Hematopoietic multipotent progenitor cell (in vitro differentiated cells): ENCODE data around the gene C7orf57. TPM values are rescaled to one million over a fixed set of nuclear protein-coding genes. Genes with fewer than 3 reads are reported as not detected.
"Not testable (repeated sequence)": the region's sequence is repeated elsewhere in the genome, so short reads cannot be mapped to it uniquely, and the experiment has no call there.

ENCODE experiments used
- DNase-seq, 3 donors: peaks; one replicate each; pipeline ENCODE4 v3.0.0-alpha.2; 2011 to 2015; ENCODE audit warnings: low read depth in 2 of 3, low spot score in 2 of 3
- total RNA-seq: library from RNA; depleted of rRNA; stranded (reverse); fragments of >200 nt; gene quantifications from one replicate; pipeline ENCODE4 v1.2.3, GENCODE V29; 2012

The C7orf57 gene
- 0.27 TPM for total RNA-seq

DNA sequence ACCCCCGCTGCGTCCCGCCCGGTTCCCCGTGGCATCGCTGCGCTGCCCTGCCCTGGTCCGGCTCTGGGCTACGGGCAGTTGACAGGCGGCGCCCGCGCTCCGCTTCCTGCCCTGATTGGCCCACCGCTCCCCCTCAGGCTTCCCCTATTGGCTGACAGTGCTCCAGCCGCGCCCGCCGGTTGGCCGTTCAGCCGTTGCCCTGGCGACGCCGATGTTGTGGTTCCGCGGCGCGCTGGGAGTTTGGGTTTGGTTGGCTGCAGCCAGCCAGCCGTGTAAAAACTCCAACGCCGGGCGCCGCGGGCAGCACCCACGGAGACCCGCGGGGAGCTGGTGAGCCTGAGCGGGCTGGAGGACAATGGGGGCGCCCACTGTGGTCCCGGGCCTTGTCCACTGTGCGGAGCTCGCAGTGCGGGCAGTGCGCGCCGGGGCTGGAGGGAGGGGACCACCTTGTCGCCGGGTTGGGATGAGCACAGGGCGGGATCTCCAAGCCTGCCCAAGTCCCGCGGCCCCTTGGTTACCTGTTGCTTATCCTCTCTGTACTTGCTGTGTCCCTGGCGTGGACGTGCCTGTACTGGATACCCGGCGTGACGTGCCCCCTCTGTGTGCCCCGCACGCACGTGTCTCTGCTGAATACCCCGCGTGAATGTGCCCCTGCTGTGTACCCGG is at the start of gene C7orf57:
Gene C7orf57 (plus strand): TSS at position 243 of the 666 bp plus-strand sequence. CDS start 766 bp downstream, outside the sequence.
- peak; percentile 80 to 85 (median 82) for DNase-seq

DNA sequence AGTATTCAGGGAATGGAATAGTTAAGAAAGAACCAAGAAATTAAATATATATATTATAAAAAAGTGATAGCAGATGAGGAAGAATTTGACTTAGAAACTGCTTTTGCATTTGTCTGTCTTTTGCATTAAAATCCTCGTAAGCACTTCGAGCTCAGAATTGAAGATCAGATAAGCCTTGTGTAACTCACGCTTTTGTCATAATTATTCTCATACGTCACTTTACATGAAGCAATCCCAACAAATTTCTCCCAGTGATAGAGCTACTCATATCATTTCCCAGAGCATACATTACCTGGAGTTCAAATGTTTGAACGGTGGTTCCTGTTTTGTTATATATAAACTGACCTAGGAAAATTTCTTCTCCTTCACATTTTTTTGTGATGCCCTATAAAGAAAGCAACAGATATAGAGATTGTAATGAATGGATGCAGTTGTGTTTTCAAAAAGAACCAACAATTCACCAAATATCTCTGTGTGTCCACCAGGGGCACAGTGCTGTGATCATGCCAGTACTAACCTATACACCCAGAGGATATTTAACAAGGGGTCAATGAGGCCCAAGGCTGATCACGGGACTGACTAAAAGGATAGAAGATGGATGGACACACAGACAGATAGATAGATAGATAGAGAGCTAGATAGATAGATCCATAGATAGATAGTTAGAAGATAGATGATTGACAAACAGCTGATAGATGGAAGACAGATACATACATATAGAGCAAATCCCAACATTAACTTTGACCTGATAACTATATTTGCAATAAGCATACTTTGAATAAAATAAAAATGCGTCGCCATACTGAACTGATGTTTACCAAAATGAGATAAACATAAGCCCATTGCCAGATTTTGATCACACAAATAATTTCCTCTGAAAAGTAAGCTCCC is 46.6 kb upstream of the C7orf57 start:
- DNase-seq: no peak

DNA sequence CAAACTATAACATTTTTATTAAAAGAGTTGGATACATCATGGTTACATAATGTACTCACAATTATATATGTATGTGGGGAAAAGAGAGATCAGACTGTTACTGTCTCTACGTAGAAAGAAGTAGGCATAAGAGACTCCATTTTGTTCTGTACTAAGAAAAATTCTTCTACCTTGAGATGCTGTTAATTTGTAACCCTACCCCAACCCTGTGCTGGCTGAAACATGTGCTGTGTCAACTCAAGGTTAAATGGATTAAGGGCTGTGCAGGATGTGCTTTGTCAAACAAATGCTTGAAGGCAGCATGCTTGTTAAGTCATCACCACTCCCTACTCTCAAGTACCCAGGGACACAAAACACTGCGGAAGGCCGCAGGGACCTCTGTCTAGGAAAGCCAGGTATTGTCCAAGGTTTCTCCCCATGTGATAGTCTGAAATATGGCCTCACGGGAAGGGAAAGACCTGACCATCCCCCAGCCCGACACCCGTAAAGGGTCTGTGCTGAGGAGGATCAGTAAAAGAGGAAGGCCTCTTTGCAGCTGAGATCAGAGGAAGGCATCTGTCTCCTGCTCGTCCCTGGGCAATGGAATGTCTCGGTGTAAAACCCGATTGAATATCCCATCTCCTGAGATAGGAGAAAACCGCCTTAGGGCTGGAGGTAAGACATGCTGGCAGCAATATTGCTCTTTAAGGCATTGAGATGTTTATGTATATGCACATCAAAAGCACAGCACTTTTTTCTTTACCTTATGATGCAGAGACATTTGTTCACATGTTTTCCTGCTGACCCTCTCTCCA is 45.5 kb upstream of the C7orf57 start:
- DNase-seq: not testable (repeated sequence)

- DNase-seq: no peak
Observed at GRCh38 chr7:47990592-47990991, 44.8 kb upstream of the C7orf57 start.

GRCh38 chr7:47991270-47991669 is 44.1 kb upstream of the C7orf57 start:
- DNase-seq: no peak

DNA sequence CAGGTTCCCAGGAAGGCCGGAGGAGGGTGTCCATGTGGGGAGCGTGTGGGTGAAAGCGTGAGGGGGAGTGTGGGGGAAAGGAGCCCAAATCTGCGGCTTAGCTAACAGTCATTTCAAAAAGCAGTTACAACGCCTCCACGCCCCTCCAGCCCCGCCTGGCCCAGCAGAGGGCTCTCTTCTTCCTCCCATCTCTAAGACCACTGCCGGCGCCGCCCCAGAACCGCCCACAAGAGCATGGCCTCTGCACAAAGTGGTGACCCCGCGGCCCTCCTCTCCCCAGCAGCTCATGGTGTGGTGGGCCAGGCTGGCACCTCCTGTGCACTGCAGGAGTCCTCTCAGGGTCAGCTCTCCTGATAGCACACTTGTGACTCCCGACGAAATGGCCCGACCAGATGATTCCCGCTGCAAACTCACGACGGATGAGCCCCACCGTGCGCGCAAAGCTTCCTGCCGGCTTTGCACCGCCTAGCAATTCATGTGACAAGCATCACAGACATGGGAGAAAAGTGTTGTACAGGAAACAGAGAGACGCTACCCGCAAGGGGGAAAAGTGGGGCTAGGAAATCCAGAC is 43.5 kb upstream of the C7orf57 start:
- peak; percentile 58 to 88 (median 88) for DNase-seq

GRCh38 chr7:47992446-47992845 is 42.9 kb upstream of the C7orf57 start:
- no peak for DNase-seq

DNA sequence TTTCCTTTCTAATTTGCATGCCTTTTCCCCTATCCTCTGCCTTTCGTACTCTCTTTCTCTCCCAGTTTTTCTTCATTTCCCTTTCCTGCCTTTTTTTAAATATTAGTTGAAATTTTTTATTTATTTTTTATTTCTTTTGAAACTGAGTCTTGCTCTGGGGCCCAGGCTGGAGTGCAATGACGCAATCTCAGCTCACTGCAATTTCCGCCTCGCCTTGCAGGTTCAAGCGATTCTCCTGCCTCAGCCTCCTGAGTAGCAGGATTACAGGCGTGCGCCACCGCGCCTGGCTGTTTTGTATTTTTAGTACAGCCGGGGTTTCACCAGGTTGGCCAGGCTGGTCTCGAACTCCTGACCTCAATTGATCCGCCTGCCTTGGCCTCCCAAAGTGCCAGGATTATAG is 35.9 kb upstream of the C7orf57 start:
- DNase-seq: no peak

- not testable (repeated sequence) for DNase-seq
Observed at GRCh38 chr7:48000164-48000563, 35.2 kb upstream of the C7orf57 start.

DNA sequence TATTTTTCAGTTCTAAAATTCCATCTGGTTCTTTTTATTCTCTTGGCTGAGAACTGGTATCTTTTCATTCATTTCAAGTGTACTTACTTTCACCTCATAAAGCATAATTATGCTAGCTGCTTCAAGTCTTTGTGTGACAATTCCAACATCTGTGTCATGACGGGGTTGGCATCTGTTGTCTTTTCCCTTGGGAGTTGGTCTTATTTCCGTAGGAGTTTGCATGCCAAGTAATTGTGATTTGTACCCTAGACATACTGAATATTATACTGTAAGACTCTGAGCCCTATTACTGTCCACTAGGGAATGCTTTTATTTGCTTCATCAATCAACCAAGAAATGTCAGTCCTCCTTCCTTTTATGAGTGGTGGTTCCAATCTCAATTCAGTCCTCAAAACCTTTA is 31.3 kb upstream of the C7orf57 start:
- DNase-seq: no peak

GRCh38 chr7:48004638-48005037 is 30.7 kb upstream of the C7orf57 start:
- peak in 1 of 3 donors; percentile 4 for DNase-seq

- no peak for DNase-seq
Observed at GRCh38 chr7:48006866-48007265, 28.5 kb upstream of the C7orf57 start.

GRCh38 chr7:48009257-48009656 is 26.1 kb upstream of the C7orf57 start:
- no peak for DNase-seq

GRCh38 chr7:48009954-48010353 is 25.4 kb upstream of the C7orf57 start:
- DNase-seq: no peak

DNA sequence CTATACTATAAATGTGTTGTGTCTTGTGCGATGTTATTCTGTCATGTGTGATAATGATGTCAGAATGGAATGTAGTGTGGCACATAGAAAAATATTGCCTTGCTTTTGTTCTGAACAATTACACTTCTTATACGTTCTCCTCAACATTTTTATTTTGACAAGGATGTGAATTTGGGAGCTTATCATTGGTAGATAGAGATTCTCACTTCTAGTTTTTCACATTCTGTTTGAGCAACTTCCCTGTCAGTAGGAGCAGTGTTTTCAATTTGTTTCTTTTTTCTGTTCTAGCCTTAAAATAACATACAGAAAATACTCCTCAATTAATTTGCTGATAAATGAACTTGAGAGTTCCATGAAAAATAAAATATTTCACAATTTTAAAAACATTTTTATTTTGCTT is 24.0 kb upstream of the C7orf57 start:
- no peak for DNase-seq

GRCh38 chr7:48011951-48012350 is 23.4 kb upstream of the C7orf57 start:
- DNase-seq: no peak

- no peak for DNase-seq
Observed at GRCh38 chr7:48016641-48017040, 18.7 kb upstream of the C7orf57 start.

DNA sequence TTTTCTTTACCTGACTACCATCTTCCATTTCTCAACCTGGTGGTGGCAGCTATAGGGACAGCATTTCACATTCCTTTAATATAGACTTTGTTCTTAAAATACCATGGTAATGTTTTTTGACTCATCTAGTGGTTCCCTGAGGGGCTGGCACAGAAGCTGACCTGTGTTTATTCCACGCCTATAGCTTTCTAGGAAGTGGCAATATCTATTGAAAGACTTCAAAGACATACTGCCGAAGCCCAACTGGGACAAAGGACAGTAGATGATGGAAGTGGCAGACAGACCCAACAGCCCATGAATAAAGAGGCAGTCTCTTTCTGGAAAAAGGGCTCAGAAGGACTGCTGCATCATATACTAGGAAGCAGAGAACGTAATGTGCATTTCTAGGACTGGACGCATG is 17.7 kb upstream of the C7orf57 start:
- DNase-seq: no peak

GRCh38 chr7:48025624-48026023 is 9.7 kb upstream of the C7orf57 start:
- DNase-seq: no peak

- no peak for DNase-seq
Observed at GRCh38 chr7:48028938-48029337, 6.4 kb upstream of the C7orf57 start, which contains the start of gene SUN3. TSS of gene SUN3 (minus strand) at chr7:48029107. CDS start at chr7:48028938, 169 bp downstream.

- no peak for DNase-seq
Observed at GRCh38 chr7:48031111-48031510, 4.2 kb upstream of the C7orf57 start.
